HUES48 (cell line): ENCODE data around the gene TRNP1.

Experiments
- H3K27ac ChIP-seq: one replicate; pipeline ENCODE4 v1.7.0; 2013; ENCODE audit warnings: low read depth, low read length, inconsistent platforms
- H3K27me3 ChIP-seq: 2 replicates; pipeline ENCODE4 v1.6.1; 2013; ENCODE audit warnings: mild to moderate bottlenecking, low read length; ENCODE audit not compliant: control insufficient read depth, insufficient read depth
- H3K36me3 ChIP-seq: 2 replicates; pipeline ENCODE4 v1.6.1; 2013; ENCODE audit warnings: low read length; ENCODE audit not compliant: control insufficient read depth, insufficient read depth
- H3K4me1 ChIP-seq: 2 replicates; pipeline ENCODE4 v1.6.1; 2013; ENCODE audit warnings: mild to moderate bottlenecking, low read length; ENCODE audit not compliant: control insufficient read depth, insufficient read depth
- H3K4me3 ChIP-seq: 2 replicates; pipeline ENCODE4 v1.5.1; 2013; ENCODE audit warnings: mild to moderate bottlenecking, low read depth, low read length
- H3K9ac ChIP-seq: 2 replicates; pipeline ENCODE4 v1.6.1; 2013; ENCODE audit warnings: mild to moderate bottlenecking, low read depth, low read length, moderate library complexity
- H3K9me3 ChIP-seq: 2 replicates; pipeline ENCODE4 v1.6.1; 2013; ENCODE audit warnings: low read length; ENCODE audit not compliant: control insufficient read depth, insufficient read depth

Gene TRNP1

DNA sequence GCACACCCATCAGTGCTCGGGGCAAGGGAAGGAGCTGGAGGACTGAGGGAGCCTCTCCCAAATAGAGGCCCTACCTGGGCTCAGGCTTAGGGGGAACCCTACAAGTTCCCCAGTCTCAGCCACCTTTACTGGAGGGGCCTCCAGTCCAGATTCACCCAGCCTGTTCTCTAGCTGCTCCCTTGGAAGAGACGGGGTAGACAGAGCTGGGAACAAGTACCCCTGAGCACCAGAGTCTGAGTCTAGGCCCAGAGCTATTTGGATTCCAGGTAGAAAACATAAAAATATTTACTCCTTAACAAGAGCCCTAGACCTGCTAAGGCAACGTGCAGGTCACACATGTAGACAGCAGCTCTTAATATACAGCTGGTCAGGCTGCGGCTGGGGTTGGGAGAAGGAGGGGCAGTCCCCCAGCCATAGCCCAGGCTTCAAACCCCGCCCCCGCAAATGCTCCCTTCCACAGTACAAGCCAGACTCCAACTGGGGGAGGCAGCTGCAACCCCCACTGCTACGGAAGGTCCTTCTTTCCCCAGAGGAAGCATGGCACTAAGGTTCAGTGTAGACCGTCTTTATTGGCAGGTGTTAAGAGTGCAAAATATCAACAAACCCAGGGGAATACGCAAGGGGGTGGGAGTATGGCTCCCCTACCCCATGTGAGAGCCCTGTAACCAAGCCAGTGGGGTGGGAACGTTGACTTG, 11.1 kb downstream of the TRNP1 start:
- no peaks in the 10 kb centered on the region for H3K27me3 ChIP-seq
- no peaks in the 10 kb centered on the region for H3K9me3 ChIP-seq
- no peak overlapping the region for H3K4me3 ChIP-seq
- H3K36me3 ChIP-seq = peaks cover 56% of the 10 kb centered on the region
- peak overlapping the region; percentile 92 for H3K27ac ChIP-seq
- H3K9ac ChIP-seq = peak overlapping the region; percentile 4; the same call in 1 of the 2 replicates
- H3K4me1 ChIP-seq = peaks cover 78% of the 10 kb centered on the region

DNA sequence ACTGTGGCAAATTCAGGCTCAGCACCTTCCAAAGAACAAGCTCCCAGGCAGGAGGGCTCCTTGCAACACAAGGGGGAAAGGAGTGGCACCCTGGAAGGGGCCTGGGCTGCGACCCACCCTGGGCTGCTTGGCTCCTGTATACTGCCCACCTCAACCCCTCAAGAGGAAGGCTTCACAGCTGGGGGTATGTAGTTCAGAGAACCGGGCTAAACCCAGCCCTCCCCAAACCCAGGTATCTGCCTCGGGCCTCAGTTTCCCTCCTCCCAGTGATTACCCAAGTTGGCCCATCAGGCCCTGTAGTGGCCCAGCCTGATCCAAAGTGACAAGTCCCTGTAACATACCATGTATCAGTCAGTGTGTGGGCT, 11.7 kb downstream of the TRNP1 start:
- peaks cover 57% of the 10 kb centered on the region for H3K36me3 ChIP-seq
- no peaks in the 10 kb centered on the region for H3K27me3 ChIP-seq
- no peak overlapping the region for H3K9ac ChIP-seq
- H3K9me3 ChIP-seq = no peaks in the 10 kb centered on the region
- no peak overlapping the region for H3K4me3 ChIP-seq
- peak overlapping the region; percentile 92 for H3K27ac ChIP-seq
- peaks cover 78% of the 10 kb centered on the region for H3K4me1 ChIP-seq

DNA sequence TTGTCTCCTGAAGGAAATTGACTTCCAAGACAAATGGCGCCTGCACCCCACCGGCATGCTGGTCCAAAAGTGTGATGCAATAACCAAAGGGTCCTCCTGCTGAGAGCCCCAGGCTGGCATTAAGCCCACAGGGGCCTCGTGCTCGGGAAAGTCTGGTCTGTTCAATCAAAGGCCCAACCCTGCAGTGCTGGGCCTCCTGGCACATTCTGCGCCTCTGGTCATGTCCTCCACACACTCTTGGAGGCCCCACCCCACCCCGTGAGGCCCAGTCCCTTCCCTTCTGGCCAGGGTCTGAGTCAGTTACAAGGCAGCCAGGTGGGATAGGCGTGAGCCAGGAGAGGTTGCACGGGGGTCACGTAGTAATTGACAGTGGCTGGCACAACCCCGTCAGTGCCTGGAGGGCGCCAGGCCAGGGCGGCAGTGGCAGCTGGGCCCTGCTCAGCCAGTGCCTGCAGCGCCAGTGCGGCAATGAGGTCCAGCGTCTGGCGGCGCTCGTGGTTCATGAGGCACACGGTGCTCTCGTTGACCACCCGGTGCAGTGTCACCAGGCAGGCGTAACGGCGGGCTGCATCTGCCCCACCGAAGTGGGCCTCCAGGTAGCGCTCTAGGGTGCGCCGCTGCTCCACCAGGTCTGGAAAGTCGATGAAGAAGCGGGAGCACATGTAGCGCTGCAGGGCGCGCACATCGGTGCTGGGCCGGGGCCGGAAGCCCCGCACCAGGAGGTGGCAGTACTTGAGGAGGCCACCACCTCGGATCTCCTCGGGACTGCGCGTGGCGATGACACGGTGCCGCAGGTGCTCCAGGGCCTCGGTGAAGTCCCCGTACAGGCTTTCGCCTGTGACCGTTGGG, 12.4 kb downstream of the TRNP1 start:
- H3K4me1 ChIP-seq = peaks cover 77% of the 10 kb centered on the region
- H3K4me3 ChIP-seq = no peak overlapping the region
- peak overlapping the region; percentile 59; the same call in 1 of the 2 replicates for H3K9ac ChIP-seq
- no peaks in the 10 kb centered on the region for H3K9me3 ChIP-seq
- H3K36me3 ChIP-seq = peaks cover 56% of the 10 kb centered on the region
- no peaks in the 10 kb centered on the region for H3K27me3 ChIP-seq
- peak overlapping the region; percentile 92 for H3K27ac ChIP-seq

DNA sequence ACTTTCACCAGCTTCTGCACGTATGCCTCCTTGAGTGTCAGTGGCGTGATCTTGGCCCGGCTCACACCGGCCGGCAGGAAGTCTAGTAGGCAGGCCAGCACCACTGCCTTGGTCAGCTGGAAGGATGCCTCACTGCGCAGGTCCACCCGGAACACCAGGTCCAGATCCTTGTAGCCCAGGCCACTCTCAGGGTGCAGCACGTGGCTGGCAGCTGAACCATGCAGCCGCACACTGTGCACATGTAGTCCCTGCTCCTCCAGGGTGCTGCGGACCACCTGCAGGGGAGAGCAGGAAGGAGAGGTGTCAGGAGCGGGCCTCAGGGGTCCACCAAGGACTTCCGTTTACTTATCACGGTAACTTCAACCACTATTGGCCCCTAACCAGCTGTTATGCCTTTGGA, 13.2 kb downstream of the TRNP1 start:
- Histone ChIP-seq H3K27ac (peak overlapping the region; percentile 92), H3K4me1 (peaks cover 73% of the 10 kb centered on the region), H3K36me3 (peaks cover 54% of the 10 kb centered on the region), H3K9me3 (no peaks in the 10 kb centered on the region), H3K9ac (peak overlapping the region; percentile 59), H3K27me3 (no peaks in the 10 kb centered on the region), H3K4me3 (no peak overlapping the region)

DNA sequence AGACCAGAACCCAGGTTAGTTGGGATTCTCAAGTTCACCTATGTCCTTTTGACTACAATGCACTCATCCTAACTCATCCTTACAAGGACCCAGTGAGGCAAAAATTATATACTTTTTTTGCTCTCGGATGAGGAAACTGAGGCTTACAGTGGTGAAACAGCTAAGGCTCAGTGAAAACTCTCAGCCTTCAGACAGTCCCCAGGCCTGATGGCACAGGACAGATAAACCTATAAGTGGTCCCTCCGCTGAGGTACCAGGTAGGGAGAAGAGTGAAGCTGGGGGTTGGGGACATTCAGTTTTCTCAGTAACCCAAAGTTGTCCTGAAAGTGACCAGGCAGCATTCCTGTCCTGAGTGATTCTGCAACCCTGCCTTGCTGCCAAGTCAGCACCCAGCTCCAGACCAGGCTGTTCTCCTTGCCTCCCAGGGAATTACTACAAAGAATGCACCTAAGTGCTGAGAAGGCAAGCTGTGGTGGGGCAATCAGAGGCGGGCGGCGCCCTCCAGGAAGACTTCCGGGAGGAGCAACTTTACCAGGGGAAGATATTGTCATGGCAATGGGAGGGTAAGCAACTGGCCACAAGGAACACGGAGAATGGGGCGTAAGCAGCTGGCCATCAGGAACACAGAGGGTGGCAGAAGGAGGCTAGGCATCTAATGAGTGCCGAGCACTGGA, 14.6 kb downstream of the TRNP1 start:
- H3K9me3 ChIP-seq = no peaks in the 10 kb centered on the region
- peak overlapping the region; percentile 9 for H3K9ac ChIP-seq
- H3K27me3 ChIP-seq = no peaks in the 10 kb centered on the region
- H3K27ac ChIP-seq = peak overlapping the region; percentile 92
- peaks cover 51% of the 10 kb centered on the region for H3K36me3 ChIP-seq
- peaks cover 69% of the 10 kb centered on the region for H3K4me1 ChIP-seq
- peak overlapping the region; percentile 46 for H3K4me3 ChIP-seq

DNA sequence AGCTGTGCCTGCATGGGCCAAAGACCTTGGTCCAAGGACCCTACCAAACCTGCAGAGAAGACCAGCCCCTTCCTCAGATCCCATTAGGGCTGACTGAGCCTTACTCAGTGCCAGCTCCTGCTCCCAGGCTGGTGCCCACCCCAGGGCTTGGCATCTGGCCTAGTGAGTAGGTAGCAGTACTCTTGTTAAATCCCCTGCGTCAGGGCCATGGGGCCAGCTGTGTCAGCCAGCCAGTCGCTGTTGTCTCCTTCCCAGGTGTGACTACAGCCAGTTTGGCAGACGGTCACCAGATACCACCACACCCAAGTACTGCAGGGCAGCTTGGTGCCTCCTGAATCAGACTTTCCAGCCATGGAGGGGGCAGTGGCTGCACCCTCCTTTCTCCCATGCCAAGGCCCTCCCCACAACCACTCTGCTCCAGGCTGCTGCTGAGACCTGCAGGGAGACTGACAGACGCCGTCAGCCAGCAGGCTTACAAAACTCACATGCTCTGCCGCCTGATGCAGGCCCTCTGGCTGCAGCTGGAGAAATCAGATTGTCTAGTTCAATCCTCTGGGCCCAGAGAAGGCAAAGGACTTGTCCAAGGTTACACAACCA, 16.2 kb downstream of the TRNP1 start:
- peaks cover 56% of the 10 kb centered on the region for H3K4me1 ChIP-seq
- peak overlapping the region; percentile 87 for H3K4me3 ChIP-seq
- no peaks in the 10 kb centered on the region for H3K9me3 ChIP-seq
- H3K36me3 ChIP-seq = peaks cover 38% of the 10 kb centered on the region
- H3K27me3 ChIP-seq = no peaks in the 10 kb centered on the region
- H3K9ac ChIP-seq = no peak overlapping the region
- peak overlapping the region; percentile 54 for H3K27ac ChIP-seq

DNA sequence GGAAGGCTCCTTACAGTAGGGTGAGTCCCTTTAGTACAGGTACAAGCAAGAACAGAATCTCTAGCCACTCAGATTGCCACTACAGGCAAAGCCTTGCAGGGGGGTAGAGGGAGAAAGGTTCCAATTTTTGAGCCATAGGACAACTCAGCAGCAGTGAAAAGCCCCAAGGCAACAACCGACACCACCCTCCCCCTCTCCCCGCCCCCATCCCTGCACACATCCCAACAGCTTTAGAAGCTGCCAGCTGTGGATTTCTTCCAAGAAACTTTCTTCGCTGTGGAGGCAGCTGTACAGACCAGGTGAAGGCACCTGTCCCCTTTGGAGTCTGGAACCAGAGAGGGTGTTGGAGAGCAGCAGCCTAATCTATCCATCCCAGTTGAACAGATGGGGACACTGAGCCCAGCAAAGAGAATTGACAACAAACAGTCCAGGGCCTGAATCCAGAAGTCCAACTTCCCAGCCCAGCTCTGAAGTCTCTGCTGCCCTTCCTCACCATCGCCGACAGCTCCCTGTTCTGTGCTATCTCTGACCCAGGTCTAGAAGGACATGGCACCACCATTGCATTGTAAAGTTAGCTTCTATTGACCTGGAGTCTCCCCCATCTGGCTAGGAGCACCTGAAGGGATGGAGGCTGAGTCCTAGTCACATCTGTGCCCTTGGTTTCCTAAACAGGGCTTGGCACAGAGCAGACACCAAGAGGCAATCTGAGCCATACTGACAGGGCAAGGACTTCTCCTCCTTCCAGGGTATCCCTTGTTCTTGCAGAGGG, 16.9 kb downstream of the TRNP1 start:
- Histone ChIP-seq H3K4me3 (peak overlapping the region; percentile 87), H3K9ac (peak overlapping the region; percentile 33; the same call in 1 of the 2 replicates), H3K27me3 (no peaks in the 10 kb centered on the region), H3K4me1 (peaks cover 49% of the 10 kb centered on the region), H3K27ac (peak overlapping the region; percentile 79), H3K36me3 (peaks cover 31% of the 10 kb centered on the region), H3K9me3 (no peaks in the 10 kb centered on the region)

DNA sequence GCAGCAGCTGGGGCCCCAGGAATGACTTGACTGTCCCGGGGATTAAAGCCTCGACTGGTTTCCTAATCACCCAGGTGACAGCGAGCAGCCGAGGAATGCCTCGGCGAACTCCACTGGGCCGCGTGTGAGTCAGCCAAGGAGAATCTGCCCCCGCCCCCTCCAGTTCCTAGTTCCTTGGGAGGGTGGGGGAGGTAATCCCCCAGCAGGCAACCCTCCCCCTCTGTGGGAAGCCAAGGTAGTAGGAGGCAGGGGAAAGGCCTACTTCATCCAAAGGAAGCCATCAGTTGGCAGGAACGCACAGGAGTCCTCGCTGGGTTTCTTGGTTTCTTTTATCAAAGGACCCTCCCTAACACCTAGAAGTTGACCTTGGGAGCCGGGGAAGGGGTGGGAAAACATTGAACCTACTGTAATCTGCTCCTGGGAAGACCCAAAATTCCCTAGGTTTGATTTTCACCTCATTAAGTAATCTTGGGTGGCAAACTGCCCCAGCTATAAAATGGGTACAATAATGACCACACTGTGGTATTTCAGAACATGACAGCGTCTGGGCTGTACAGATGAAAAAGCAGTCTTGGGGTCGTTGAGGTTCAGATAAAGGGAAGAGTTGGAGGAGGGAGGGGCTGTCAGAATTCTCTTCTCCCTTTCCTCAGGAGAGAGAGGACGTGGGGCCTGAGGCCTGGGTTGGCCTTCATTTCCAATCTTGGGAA, 17.7 kb downstream of the TRNP1 start:
- no peaks in the 10 kb centered on the region for H3K27me3 ChIP-seq
- peak overlapping the region; percentile 64 for H3K9ac ChIP-seq
- H3K4me1 ChIP-seq = peaks cover 41% of the 10 kb centered on the region
- H3K36me3 ChIP-seq = peaks cover 23% of the 10 kb centered on the region
- no peaks in the 10 kb centered on the region for H3K9me3 ChIP-seq
- H3K27ac ChIP-seq = peak overlapping the region; percentile 90
- H3K4me3 ChIP-seq = peak overlapping the region; percentile 87

DNA sequence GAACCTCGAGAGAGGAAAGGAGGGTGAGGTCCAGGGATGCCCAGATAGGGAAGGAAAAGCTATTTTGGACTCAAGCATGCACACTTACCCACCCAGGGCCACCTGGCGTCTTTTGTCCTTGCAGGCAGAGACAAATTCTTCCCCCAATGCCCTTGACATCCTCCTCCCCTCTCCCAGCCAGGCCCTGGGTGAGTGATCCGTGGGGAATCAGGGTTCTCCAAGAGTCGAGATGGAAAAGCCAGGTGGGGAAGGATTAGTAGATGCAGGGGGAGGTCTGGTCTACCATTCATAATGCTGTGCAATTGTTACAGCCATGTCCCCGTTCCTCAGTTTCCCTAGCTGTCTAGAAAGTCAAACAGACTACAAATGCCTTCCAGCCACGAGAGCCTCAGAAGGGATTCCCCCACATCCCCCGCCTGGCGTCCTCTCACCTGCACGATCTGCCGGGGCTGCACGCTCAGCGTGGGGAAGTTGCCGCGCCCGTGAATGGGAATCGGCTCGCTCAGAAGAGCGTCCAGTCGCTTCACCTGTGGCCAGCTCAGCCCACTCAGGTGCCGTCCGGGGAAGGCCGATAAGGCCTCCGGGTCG, 18.6 kb downstream of the TRNP1 start:
- Histone ChIP-seq H3K27ac (peak overlapping the region; percentile 90), H3K36me3 (peaks cover 17% of the 10 kb centered on the region), H3K9me3 (no peaks in the 10 kb centered on the region), H3K4me3 (peak overlapping the region; percentile 87), H3K4me1 (peaks cover 34% of the 10 kb centered on the region), H3K9ac (peak overlapping the region; percentile 64), H3K27me3 (no peaks in the 10 kb centered on the region)
